Pancreas (tissue), 10 donors: Measurements from ENCODE around the gene C22orf31. TPM values are rescaled to one million over a fixed set of nuclear protein-coding genes. Genes with fewer than 3 reads are reported as not detected.
"Not testable (repeated sequence)": the region's sequence is repeated elsewhere in the genome, so short reads cannot be mapped to it uniquely, and the experiment has no call there.

Experiments
- ATAC-seq, 4 donors: fragments of 200-7000 bp; cut with Tn5 transposase; one replicate each; pipeline versions ENCODE4 v1.8.0 to v1.9.1; 2020; ENCODE audit warnings: mild to moderate bottlenecking in 4 of 4, moderate library complexity in 4 of 4
- DNase-seq, 6 donors: peaks; one replicate each; pipeline ENCODE4 v3.0.0-alpha.2; 2020
- FAIRE-seq: peaks from 2 replicates; lab custom pipeline; 2012; peaks lifted over from hg19 to GRCh38; lab: Jason Lieb, UNC
- H3K27ac ChIP-seq, 4 donors: fragments of 200-600 bp; sonication (generic); 1 replicate in 3 of 4; 2 replicates in 1 of 4; pipeline versions ENCODE4 v1.5.0 to v1.8.0; 2020
- H3K27me3 ChIP-seq, 4 donors: fragments of 200-600 bp; one replicate each; pipeline ENCODE4 v1.8.0; 2021
- H3K36me3 ChIP-seq, 3 donors: fragments of 200-600 bp; sonication (generic) in 1 of 3; one replicate each; pipeline versions ENCODE4 v1.5.0 to v1.8.0; 2020 to 2021
- H3K4me1 ChIP-seq, 3 donors: fragments of 200-600 bp; one replicate each; pipeline ENCODE4 v1.8.0; 2021
- H3K4me3 ChIP-seq, 4 donors: fragments of 200-600 bp; sonication (generic) in 2 of 4; one replicate each; pipeline versions ENCODE4 v1.5.0 to v1.8.0; 2020 to 2021
- H3K9me3 ChIP-seq, 4 donors: fragments of 200-600 bp; one replicate each; pipeline ENCODE4 v1.8.0; 2021
- whole genome bisulfite sequencing, 2 donors: extraction: QIAGEN DNeasy Blood & Tissue Kit; methylation state at CpG; one replicate each; pipeline ENCODE4 v1.1.7; 2013; 5-methylcytosine and 5-hydroxymethylcytosine counted together
- intact Hi-C, 3 donors: fragments of 100-400 bp; cut with DNase I; formaldehyde crosslinking; loops; one replicate each; pipeline versions ENCODE4 v1.11.1 to v1.14.2; 2022
- polyA plus RNA-seq, 2 donors: library from polyadenylated mRNA; stranded (reverse); fragments of 200-250 nt; gene quantifications; one replicate each; pipeline ENCODE4 v1.2.3, GENCODE V29; 2013
- total RNA-seq, 6 donors: library from RNA; stranded (reverse); fragmentation: NEBNext Ultra II Directional in 4 of 6; extraction: Animal tissue kit (Norgen Biotek cat#: 25700) in 4 of 6; gene quantifications; one replicate each; pipeline versions ENCODE4 v1.2.1 to v1.2.4, GENCODE V29; 2021 to 2023
- TF ChIP-seq, protein P1 (sequence below), 4 donors: fragments of 200-600 bp; sonication (generic) in 3 of 4; IDR thresholded peaks; one replicate each; pipeline versions ENCODE4 v1.5.0 to v1.8.0; 2021; ENCODE audit warnings: antibody characterized with exemption in 4 of 4
- donor health status: healthy with polysubstance abuse.
- donor health status: DM: no; HTN: no; CAD: no; lungs with moderate emphysema.
- donor health status: DM: no; HTN: no; CAD: no.
- donor health status: control.
- donor health status: control.
- donor health status: Bipolar disorder and iron deficiency.
- donor health status: DM: yes; HTN: yes; CAD: no.
- donor health status: DM: no; HTN: no; CAD: no.
- donor health status: DM: no; HTN: no; CAD: no.
- donor health status: DM: yes; HTN: yes; CAD: no.

C22orf31 gene
- total and polyA plus RNA-seq, 8 donors = 0.16 TPM; not detected in 7

DNA sequence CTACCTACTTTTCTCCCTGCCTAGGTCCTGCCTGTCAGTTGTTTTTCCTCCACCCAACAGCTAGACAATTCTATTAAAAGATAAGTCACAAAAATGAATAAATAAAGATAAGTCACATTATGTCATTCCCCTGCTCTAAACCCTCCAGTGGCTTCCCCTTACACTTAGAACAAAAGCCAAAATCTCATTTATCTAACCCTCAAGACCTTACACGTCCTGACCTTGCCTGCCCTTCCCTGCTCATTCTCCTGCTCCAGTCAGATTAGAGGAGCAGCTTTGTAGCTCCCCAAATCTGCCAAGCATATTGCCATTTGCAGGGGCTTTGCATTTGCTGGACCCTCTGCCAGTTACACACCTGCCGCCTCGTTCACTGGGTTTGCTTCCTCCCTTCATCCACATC, 27.9 kb upstream of the C22orf31 start:
- Histone ChIP-seq H3K4me3 (no peak overlapping the region), H3K27ac (no peak overlapping the region), H3K27me3 (no peaks in the 10 kb centered on the region), H3K4me1 (no peaks in the 10 kb centered on the region), H3K9me3 (no peaks in the 10 kb centered on the region), H3K36me3 (no peaks in the 10 kb centered on the region)
- TF ChIP-seq, protein P1, sequence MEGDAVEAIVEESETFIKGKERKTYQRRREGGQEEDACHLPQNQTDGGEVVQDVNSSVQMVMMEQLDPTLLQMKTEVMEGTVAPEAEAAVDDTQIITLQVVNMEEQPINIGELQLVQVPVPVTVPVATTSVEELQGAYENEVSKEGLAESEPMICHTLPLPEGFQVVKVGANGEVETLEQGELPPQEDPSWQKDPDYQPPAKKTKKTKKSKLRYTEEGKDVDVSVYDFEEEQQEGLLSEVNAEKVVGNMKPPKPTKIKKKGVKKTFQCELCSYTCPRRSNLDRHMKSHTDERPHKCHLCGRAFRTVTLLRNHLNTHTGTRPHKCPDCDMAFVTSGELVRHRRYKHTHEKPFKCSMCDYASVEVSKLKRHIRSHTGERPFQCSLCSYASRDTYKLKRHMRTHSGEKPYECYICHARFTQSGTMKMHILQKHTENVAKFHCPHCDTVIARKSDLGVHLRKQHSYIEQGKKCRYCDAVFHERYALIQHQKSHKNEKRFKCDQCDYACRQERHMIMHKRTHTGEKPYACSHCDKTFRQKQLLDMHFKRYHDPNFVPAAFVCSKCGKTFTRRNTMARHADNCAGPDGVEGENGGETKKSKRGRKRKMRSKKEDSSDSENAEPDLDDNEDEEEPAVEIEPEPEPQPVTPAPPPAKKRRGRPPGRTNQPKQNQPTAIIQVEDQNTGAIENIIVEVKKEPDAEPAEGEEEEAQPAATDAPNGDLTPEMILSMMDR (IDR thresholded peaks at IDR 0.05) = no peak
- FAIRE-seq (no peak), DNase-seq (no peak), ATAC-seq (no peak)
- intact Hi-C loops = no loop called here
- WGBS, 2 donors = 63 to 68% methylated on average over 3 of the region's 3 CpGs

GRCh38 chr22:29088809-29089208, 27.2 kb upstream of the C22orf31 start:
- Histone ChIP-seq H3K27ac (no peak overlapping the region), H3K27me3 (no peaks in the 10 kb centered on the region), H3K4me1 (no peaks in the 10 kb centered on the region), H3K4me3 (no peak overlapping the region), H3K9me3 (no peaks in the 10 kb centered on the region), H3K36me3 (no peaks in the 10 kb centered on the region)
- WGBS, 2 donors = 94 to 97% methylated on average over 3 of the region's 3 CpGs
- ATAC-seq = no peak
- no peak for DNase-seq
- FAIRE-seq = no peak
- intact Hi-C loops = no loop called here
- TF ChIP-seq, protein P1 (IDR thresholded peaks at IDR 0.05) = no peak

- no peaks in the 10 kb centered on the region for H3K9me3 ChIP-seq
- DNase-seq (no peak), ATAC-seq (no peak), FAIRE-seq (no peak)
- H3K27me3 ChIP-seq = no peaks in the 10 kb centered on the region
- no peaks in the 10 kb centered on the region for H3K36me3 ChIP-seq
- intact Hi-C loops = no loop called here
- 94 to 99% methylated on average over 2 of the region's 2 CpGs for WGBS, 2 donors
- TF ChIP-seq, protein P1 (IDR thresholded peaks at IDR 0.05) = no peak
- H3K4me3 ChIP-seq = no peak overlapping the region
- no peak overlapping the region for H3K27ac ChIP-seq
- peaks cover 0 to 6% (median 0%) of the 10 kb centered on the region in 3 donors for H3K4me1 ChIP-seq
These were observed 25.4 kb upstream of the C22orf31 start for GRCh38 chr22:29087012-29087411.

DNA sequence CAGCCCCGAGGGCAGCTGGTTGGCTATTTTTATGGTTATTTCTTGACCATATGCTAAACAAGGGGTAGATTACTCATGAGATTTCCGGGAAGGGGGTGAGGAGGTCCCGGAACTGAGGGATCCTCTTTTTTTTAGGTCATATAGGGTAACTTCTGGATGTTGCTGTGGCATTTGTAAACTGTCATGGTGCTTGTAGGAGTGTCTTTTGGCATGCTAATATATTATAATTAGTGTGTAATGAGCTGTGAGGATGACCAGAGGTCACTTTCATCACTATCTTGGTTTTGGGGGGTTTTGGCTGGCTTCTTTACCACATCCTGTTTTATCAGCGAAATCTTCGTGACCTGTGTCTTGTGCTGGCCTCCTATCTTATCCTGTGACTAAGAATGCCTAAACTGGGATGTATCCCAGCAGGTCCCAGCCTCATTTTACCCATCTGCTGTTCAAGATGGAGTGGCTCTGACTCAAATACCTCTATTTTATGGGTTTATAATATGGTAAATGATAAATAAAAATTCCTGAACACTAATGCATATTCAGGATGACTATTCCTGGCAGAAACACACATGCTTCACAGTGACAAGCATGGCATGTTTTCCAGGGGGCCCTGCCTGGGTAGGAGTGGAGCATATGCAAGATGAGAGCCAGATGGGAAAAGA, 22.4 kb upstream of the C22orf31 start:
- Histone ChIP-seq H3K36me3 (no peaks in the 10 kb centered on the region), H3K27ac (no peak overlapping the region), H3K9me3 (no peaks in the 10 kb centered on the region), H3K27me3 (no peaks in the 10 kb centered on the region), H3K4me3 (no peak overlapping the region), H3K4me1 (peaks cover 0 to 11% (median 0%) of the 10 kb centered on the region in 3 donors)
- no peak for ATAC-seq
- FAIRE-seq = no peak
- 76 to 84% methylated on average over 5 of the region's 5 CpGs for WGBS, 2 donors
- intact Hi-C loops = no loop called here
- TF ChIP-seq, protein P1 (IDR thresholded peaks at IDR 0.05) = no peak
- no peak for DNase-seq

DNA sequence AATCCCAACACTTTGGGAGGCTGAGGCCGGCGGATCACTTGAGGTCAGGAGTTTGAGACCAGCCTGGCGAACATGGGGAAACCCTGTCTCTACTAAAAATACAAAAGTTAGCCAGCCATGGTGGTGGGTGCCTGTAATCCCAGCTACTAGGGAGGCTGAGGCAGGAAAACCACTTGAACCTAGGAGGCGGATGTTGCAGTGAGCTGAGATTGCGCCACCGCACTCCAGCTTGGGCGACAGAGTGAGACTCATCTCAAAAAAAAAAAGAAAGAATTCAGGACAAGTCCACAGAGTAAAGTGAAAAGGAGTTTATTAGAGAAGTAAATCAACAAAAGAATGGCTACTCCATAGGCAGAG, 21.9 kb upstream of the C22orf31 start:
- FAIRE-seq, intact Hi-C loops, DNase-seq, H3K4me3 ChIP-seq, H3K27me3 ChIP-seq, ATAC-seq, H3K27ac ChIP-seq, H3K9me3 ChIP-seq, H3K36me3 ChIP-seq: not testable (repeated sequence)
- H3K4me1 ChIP-seq = peaks cover 0 to 11% (median 0%) of the 10 kb centered on the region in 3 donors
- WGBS, 2 donors = 96 to 99% methylated on average over 7 of the region's 7 CpGs
